Uterus (tissue), 2 donors: ENCODE measurements around the gene KCNJ11.

Experiments
- POLR2A ChIP-seq, 2 donors: fragments of 450-650 bp; IDR thresholded peaks; one replicate each; pipeline ENCODE4 v1.6.1; 2016; ENCODE audit warnings: antibody characterized with exemption in 2 of 2, mild to moderate bottlenecking in 1 of 2, moderate library complexity in 1 of 2
- TF ChIP-seq, protein P1 (sequence below), 4 experiments: fragments of 200-600 bp in 2 of 4; fragments of 450-650 bp in 2 of 4; sonication (generic) in 2 of 4; IDR thresholded peaks; one replicate each; pipeline ENCODE4 v1.5.1; 2016 to 2019; ENCODE audit warnings: antibody characterized with exemption in 4 of 4, mild to moderate bottlenecking in 2 of 4, moderate library complexity in 1 of 4

DNA sequence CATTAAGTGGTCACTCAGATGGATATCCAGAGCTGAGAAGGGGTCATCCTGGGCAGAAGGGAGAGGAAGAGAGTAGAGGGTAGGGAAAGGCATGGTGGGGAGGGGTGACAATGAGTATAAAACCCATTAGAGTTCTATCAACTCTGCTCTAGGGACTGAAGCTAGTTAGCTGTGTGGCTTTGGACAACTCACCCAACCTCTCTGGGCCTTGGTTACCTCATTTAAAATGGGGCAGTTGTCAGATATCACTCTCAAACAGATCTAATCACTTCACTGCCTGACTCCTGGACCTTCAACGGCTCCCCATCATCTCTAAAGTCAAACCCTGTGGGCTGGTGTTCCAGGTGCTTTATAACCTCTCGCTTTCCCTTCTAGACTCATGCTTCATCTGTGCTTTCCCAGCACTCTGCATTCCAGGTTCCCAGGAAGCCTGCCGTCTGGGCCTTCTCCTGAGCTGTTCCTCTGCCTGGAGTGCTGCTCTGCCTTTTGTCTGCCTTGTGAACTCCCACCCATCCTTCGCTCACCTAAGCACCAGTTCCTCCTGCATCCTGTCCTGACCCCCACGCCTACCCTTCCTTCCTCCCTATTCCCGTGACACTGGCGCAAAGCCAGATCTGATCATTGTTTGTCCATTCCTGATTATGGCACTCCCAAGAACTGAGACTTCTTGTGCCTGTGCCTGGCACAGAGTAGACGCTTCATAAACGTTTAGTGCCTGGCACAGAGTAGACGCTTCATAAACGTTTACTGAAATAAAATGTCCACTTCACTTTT, 22.3 kb upstream of the KCNJ11 start:
- TF ChIP-seq, protein P1, sequence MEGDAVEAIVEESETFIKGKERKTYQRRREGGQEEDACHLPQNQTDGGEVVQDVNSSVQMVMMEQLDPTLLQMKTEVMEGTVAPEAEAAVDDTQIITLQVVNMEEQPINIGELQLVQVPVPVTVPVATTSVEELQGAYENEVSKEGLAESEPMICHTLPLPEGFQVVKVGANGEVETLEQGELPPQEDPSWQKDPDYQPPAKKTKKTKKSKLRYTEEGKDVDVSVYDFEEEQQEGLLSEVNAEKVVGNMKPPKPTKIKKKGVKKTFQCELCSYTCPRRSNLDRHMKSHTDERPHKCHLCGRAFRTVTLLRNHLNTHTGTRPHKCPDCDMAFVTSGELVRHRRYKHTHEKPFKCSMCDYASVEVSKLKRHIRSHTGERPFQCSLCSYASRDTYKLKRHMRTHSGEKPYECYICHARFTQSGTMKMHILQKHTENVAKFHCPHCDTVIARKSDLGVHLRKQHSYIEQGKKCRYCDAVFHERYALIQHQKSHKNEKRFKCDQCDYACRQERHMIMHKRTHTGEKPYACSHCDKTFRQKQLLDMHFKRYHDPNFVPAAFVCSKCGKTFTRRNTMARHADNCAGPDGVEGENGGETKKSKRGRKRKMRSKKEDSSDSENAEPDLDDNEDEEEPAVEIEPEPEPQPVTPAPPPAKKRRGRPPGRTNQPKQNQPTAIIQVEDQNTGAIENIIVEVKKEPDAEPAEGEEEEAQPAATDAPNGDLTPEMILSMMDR (IDR thresholded peaks at IDR 0.05), result no peak
- no peak for TF ChIP-seq POLR2A (IDR thresholded peaks at IDR 0.05)
